Measurements from ENCODE around the gene RPTOR.

RPTOR gene

DNA sequence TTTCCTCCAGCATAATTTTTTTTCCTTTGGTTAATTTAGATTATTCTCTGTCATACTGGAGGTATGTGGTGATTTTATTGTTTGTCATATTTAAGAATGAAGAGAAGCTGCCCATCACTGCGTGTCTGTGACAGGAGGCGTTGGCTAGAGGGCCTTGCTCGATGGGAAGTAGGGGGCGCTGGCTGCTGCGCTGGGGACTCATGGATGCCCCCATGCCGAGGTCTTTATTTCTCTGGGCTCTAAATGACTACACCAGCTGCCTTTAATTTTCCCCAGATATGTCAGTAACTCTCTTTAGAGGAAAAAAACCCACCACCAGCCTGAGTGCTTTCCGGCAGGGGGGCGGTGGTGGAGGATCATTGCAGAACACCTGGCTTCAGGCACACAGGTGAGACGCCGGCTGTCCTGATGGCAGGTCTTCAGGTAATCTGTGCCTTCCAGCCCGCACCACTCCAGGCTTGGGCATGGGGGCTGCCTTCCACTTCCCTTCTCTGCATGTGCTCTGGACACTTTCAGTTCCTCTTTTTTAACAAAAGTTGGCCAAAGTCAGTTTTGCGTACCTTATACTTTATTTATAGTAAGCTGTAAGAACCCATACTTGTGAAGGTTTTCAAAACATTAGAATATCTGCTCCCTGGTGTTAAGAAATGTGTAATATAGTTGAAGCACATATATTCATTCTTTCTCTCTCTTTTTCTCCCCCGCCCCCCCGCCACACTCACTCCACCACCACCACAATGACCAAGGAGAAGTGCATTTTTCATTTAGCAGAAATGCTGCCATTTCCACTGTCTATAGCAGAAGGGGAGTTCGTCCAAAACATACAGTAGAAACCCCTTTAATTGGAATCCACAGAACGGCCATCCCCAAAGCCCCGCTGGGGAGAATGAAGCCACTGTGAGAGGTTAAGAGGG lies 192.7 kb downstream of the RPTOR start:
- peaks cover 74% of the 10 kb centered on the region for H3K4me1 ChIP-seq (ENCODE audit: insufficient read depth, low read length, severe bottlenecking)
- no peaks in the 10 kb centered on the region for H3K9me3 ChIP-seq (ENCODE audit: low read length)
- peak overlapping the region; percentile 74 for H3K4me2 ChIP-seq (ENCODE audit: low read length)
- H3K4me3 ChIP-seq (ENCODE audit: low read depth, low read length, poor library complexity, severe bottlenecking), result peak overlapping the region; percentile 79
- no peaks in the 10 kb centered on the region for H4K20me1 ChIP-seq (ENCODE audit: insufficient read depth, low read length)
- no peak for TF ChIP-seq EZH2 (IDR thresholded peaks at IDR 0.05; ENCODE audit: borderline replicate concordance, low read length)
- TF ChIP-seq, protein P1, sequence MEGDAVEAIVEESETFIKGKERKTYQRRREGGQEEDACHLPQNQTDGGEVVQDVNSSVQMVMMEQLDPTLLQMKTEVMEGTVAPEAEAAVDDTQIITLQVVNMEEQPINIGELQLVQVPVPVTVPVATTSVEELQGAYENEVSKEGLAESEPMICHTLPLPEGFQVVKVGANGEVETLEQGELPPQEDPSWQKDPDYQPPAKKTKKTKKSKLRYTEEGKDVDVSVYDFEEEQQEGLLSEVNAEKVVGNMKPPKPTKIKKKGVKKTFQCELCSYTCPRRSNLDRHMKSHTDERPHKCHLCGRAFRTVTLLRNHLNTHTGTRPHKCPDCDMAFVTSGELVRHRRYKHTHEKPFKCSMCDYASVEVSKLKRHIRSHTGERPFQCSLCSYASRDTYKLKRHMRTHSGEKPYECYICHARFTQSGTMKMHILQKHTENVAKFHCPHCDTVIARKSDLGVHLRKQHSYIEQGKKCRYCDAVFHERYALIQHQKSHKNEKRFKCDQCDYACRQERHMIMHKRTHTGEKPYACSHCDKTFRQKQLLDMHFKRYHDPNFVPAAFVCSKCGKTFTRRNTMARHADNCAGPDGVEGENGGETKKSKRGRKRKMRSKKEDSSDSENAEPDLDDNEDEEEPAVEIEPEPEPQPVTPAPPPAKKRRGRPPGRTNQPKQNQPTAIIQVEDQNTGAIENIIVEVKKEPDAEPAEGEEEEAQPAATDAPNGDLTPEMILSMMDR (IDR thresholded peaks at IDR 0.05; ENCODE audit: low read length), result peak; percentile 64
- H3K36me3 ChIP-seq (ENCODE audit: insufficient read depth, low read length), result peaks cover 84% of the 10 kb centered on the region
- H3F3A ChIP-seq (ENCODE audit: insufficient read depth, low read length), result peaks cover 12% of the 10 kb centered on the region
- peak overlapping the region; percentile 98 for H3K27ac ChIP-seq (ENCODE audit: low read depth, low read length, poor library complexity, severe bottlenecking)
- H3K9me2 ChIP-seq (ENCODE audit: low read depth, low read length), result no peaks in the 10 kb centered on the region
- H3K9ac ChIP-seq (ENCODE audit: low read length), result peak overlapping the region; percentile 71
- peaks cover 29% of the 10 kb centered on the region for H3K79me2 ChIP-seq (ENCODE audit: insufficient read depth, low read length)
- no peaks in the 10 kb centered on the region for H3K27me3 ChIP-seq (ENCODE audit: insufficient read depth, low read length)
- no peak overlapping the region for H2AFZ ChIP-seq (ENCODE audit: low read length)

DNA sequence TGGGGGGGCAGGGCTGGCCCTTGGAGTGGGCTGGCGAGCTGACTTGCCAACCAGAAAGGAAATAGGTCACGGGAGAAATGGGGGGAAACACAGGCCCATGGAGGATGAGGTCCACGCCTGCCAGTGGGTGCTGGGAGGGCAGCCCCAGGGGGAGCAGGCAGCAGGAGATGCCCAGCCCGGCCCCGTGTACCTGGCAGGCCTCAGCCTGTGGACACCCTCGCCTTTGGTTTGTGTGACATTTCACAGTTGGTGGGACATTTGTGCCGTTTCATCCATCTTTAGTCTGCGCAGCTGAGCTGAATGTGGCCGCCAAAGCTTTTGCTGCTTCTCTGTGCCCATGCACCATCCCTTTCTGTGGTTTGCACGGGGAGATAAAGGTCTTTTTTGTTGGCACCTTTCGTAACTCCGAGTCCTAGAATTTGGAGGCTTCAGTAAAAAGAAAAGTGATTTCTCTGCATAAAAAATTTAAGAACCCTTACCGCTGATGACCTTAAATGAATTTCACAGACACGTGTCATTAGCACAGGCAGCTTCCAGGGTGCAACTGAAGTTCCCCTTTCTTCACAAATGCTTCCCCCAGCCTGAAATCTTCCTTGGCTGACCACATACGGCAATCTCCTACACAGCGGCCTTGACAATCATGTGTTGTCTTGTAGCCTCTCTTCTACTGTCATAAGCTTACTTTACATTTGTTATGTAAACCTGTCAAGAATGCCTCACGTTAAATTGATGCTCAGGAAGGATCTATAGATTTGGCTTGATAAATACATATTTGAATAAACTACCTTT lies 193.6 kb downstream of the RPTOR start:
- peaks cover 85% of the 10 kb centered on the region for H3K36me3 ChIP-seq (ENCODE audit: insufficient read depth, low read length)
- no peaks in the 10 kb centered on the region for H3K9me3 ChIP-seq (ENCODE audit: low read length)
- H4K20me1 ChIP-seq (ENCODE audit: insufficient read depth, low read length), result no peaks in the 10 kb centered on the region
- peaks cover 12% of the 10 kb centered on the region for H3F3A ChIP-seq (ENCODE audit: insufficient read depth, low read length)
- no peak overlapping the region for H2AFZ ChIP-seq (ENCODE audit: low read length)
- TF ChIP-seq, protein P1 (IDR thresholded peaks at IDR 0.05; ENCODE audit: low read length), result no peak
- no peak for TF ChIP-seq EZH2 (IDR thresholded peaks at IDR 0.05; ENCODE audit: borderline replicate concordance, low read length)
- peaks cover 21% of the 10 kb centered on the region for H3K79me2 ChIP-seq (ENCODE audit: insufficient read depth, low read length)
- peaks cover 73% of the 10 kb centered on the region for H3K4me1 ChIP-seq (ENCODE audit: insufficient read depth, low read length, severe bottlenecking)
- peak overlapping the region; percentile 38 for H3K4me3 ChIP-seq (ENCODE audit: low read depth, low read length, poor library complexity, severe bottlenecking)
- peak overlapping the region; percentile 98 for H3K27ac ChIP-seq (ENCODE audit: low read depth, low read length, poor library complexity, severe bottlenecking)
- H3K9me2 ChIP-seq (ENCODE audit: low read depth, low read length), result no peaks in the 10 kb centered on the region
- H3K9ac ChIP-seq (ENCODE audit: low read length), result peak overlapping the region; percentile 71
- peak overlapping the region; percentile 74 for H3K4me2 ChIP-seq (ENCODE audit: low read length)
- no peaks in the 10 kb centered on the region for H3K27me3 ChIP-seq (ENCODE audit: insufficient read depth, low read length)

DNA sequence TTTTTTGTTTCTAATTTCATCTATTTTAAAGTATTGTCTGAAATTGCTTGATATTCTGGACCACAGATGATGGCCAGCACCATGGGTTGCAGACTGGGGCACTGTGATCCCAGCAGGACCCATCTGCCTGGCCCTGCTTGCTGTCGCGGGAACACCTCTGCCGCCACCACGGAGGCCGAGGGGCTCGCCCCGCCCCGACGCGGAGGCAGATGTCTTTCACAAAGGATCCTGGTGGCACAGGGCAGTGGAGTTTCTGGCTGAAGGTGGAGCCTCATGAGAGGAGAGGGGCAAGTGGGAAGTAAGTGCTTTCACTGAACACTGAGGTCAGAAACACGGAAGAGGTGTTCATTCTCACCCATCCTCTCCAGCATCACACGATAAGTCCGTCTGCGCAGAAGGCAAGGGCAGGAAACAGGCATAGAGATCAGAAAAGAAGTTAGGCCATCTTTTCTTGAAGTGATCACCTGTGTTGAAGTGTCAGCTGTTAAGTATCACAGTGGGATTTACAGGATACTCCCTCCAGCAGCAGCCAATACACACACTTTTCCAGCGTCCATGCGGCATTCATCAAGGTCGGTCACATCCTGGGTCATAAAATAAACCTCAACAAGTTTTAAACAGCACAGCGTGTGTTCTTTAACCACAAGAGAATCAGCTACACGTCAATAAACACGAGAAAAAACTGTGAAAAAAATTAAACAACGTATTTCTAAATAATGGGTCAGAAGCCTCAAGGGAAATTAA lies 194.5 kb downstream of the RPTOR start:
- TF ChIP-seq EZH2 (IDR thresholded peaks at IDR 0.05; ENCODE audit: borderline replicate concordance, low read length), result no peak
- TF ChIP-seq, protein P1 (IDR thresholded peaks at IDR 0.05; ENCODE audit: low read length), result no peak
- Histone ChIP-seq H2AFZ (ENCODE audit: low read length) (no peak overlapping the region), H3K4me1 (ENCODE audit: insufficient read depth, low read length, severe bottlenecking) (peaks cover 64% of the 10 kb centered on the region), H3K4me3 (ENCODE audit: low read depth, low read length, poor library complexity, severe bottlenecking) (peak overlapping the region; percentile 38), H3K9ac (ENCODE audit: low read length) (peak overlapping the region; percentile 71), H3K9me2 (ENCODE audit: low read depth, low read length) (no peaks in the 10 kb centered on the region), H3K36me3 (ENCODE audit: insufficient read depth, low read length) (peaks cover 85% of the 10 kb centered on the region), H3K27me3 (ENCODE audit: insufficient read depth, low read length) (no peaks in the 10 kb centered on the region), H3K79me2 (ENCODE audit: insufficient read depth, low read length) (peaks cover 13% of the 10 kb centered on the region; the same call in 1 of the 2 replicates), H4K20me1 (ENCODE audit: insufficient read depth, low read length) (no peaks in the 10 kb centered on the region), H3K4me2 (ENCODE audit: low read length) (peak overlapping the region; percentile 74), H3F3A (ENCODE audit: insufficient read depth, low read length) (peaks cover 12% of the 10 kb centered on the region), H3K9me3 (ENCODE audit: low read length) (no peaks in the 10 kb centered on the region), H3K27ac (ENCODE audit: low read depth, low read length, poor library complexity, severe bottlenecking) (peak overlapping the region; percentile 98)

All from OCI-LY1 (cell line).